HG02981 (cell line): ENCODE results near the gene CCNT1.
"Not testable (repeated sequence)": the region's sequence is repeated elsewhere in the genome, so short reads cannot be mapped to it uniquely, and the experiment has no call there.

ENCODE experiments used
- ATAC-seq: cut with Tn5 transposase; IDR thresholded peaks from one replicate; pipeline ENCODE4 v1.9.1; 2021; ENCODE audit warnings: mild to moderate bottlenecking, moderate library complexity; ENCODE audit not compliant: unreplicated experiment

Gene CCNT1

GRCh38 chr12:48641752-48642555 lies 74.6 kb downstream of the CCNT1 start:
- not testable (repeated sequence) for ATAC-seq

GRCh38 chr12:48640854-48641253 lies 75.7 kb downstream of the CCNT1 start:
- no peak for ATAC-seq

- no peak for ATAC-seq
Observed at GRCh38 chr12:48640428-48640827, 76.1 kb downstream of the CCNT1 start.
